Measurements from ENCODE around the gene FOXC1.

Gene FOXC1

GRCh38 chr6:1643830-1644445 is 34.2 kb downstream of the FOXC1 start:
- DNase-seq (ENCODE audit: low spot score) = no peak

DNA sequence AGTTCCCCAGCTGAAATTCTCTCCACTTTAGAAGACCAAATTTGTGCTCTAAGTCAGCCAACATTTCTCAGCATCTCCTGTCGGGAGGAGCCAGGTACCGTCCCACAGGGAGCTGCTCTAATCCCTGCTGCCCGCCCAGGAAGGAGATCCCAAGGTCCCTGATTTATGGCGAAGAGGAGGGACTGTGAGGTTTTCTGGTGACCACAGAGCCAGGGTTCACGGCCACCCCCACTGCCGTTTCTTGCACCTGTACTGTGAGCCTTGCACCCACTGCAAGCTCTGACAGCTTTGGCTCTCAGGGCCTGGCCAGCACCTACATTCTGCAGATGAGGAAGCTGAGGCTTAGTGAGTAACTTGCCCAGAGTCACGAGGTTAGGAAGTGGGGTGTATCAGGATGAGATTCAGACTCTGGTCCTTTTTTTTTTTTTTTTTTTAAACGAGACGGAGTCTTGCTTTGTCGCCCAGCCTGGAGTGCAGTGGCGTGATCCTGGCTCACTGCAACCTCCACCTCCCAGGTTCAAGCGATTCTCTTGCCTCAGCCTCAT is 34.9 kb downstream of the FOXC1 start:
- no peak for DNase-seq (ENCODE audit: low spot score)

DNA sequence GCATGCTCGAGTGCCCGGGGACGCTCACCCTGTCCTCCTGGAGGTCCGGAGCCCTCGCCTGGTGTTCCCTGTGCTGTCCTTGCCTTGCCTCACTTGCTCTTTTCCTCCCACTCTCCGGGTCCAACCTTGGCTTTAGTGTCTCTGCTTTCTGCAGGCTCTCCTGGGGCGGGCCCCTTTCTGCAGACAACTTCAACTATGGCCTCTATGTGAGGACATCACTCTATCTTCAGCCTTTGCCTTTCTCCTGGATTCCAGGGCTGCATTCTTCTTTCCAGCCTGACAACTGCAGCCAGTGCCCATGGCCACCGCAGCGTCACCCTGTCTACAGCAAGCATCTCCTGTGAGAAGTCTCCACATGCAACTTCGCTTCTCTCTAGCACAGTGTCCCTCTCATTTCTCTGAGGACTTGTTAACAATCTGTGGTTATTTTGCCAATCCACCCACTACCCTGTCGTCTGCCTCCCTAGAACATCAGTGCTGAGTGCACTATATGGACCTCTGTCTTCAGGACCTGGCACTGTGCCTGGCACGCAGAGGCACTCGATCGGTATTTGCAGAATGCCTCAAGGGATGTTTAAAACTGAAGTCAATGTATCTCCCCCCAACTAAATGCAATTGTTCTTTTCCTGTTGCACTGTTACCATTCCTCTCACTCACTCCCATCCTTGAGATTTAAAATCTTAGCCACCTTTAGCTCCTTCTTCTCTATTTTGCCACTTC is 35.9 kb downstream of the FOXC1 start:
- no peak for DNase-seq (ENCODE audit: low spot score)

DNA sequence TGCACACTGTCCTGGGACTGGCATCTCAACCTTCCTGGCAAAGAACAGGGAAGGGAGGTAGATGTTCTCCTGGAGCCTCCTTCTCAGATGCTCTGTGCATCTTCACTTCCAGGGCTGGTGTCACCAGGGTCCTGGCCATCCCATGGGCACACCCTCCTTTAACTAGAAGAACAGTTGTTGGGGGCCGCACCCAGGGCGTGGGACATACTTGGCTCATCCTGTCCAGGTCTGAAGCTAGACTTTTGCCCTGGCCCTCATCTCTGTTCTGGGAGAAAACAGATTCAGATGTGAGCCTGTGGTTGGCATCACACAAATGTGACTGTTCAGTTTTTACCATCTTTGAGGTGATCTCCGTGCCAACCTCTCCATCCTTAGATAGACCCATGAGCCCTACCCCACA is 41.6 kb downstream of the FOXC1 start:
- no peak for DNase-seq (ENCODE audit: low spot score)

GRCh38 chr6:1652842-1653241 is 43.1 kb downstream of the FOXC1 start:
- DNase-seq (ENCODE audit: low spot score) = no peak

- DNase-seq (ENCODE audit: low spot score) = no peak
Observed at GRCh38 chr6:1654054-1654453, 44.3 kb downstream of the FOXC1 start.

DNA sequence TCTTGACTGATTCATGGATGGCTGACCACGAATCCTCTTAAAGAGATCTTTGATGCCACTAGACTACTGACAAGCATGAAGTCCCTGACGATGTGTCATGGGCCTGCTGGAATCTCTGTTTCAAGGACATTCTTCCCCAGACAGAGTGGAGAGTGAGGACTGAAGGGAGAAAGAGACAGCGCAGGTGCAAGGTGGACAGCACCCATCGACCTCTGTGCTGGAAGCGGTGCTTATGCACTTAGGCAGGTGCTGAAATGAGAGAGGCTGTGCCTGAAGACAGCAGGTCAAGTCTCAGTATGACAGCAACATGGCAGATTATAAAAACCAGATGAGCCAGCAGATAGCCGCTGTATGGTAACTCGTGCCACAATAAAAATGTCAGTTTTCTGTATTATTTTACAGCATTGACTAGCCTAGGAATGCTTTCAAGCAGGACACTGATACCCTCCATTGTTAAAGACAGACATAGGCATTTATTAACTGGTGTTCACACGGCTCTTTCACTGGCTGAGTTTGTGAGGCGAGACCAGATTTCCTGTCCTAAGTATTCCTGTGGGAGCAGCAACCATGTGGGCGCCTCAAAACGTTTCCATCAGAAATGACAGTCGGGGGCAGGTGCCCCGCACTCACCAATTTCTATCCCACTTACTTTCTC is 47.5 kb downstream of the FOXC1 start:
- DNase-seq (ENCODE audit: low spot score) = no peak

- DNase-seq (ENCODE audit: low spot score) = no peak
Observed at GRCh38 chr6:1657771-1658165, 48.1 kb downstream of the FOXC1 start.

GRCh38 chr6:1658212-1659005 is 48.7 kb downstream of the FOXC1 start:
- DNase-seq (ENCODE audit: low spot score) = no peak

DNA sequence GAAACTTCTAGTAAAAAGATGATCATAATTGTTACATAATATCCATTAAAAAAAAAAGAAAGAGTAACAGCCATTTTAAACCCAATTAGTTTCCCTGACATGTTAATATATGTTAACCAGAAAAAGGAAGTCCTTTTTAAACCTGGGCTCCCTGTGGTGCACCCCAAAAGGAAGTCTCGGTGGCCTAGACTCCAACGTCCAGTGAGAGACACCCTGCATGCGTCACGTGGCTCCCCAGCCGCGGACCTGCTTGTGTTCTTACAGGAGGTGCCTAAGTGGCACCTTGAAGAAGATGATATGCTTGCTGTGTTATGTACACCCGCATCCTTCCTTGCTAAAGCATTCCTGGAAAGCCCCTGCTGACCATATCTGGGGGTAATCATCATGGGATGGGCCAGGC is 50.1 kb downstream of the FOXC1 start:
- no peak for DNase-seq (ENCODE audit: low spot score)

DNA sequence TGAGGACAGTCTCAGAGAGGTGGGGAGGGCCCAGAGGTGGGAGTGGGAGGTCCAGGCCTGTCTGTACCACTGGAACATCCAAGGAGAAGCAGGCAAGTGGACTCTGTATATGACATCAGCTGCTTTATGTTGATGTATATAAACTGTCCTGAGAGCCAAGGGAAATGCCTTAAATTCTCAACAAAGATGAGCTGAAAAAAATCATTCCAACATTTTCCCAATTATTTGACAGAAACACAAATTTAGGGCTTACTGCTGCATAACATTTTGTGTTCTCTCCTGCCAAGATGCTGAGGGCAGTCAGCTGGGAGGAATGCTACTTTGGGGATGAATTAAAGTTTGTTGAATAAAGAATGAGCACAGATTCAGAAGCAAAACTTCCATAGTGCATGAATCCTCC is 52.8 kb downstream of the FOXC1 start:
- no peak for DNase-seq (ENCODE audit: low spot score)
